ENCODE results near the gene GALK1. TPM values are rescaled to one million over a fixed set of nuclear protein-coding genes. Genes with fewer than 3 reads are reported as not detected.
A peak's percentile ranks its signal among the peaks of the same experiment; 100 is the strongest.

The GALK1 gene
- polyA plus RNA-seq, 12 donors = 15.1 to 26.5 (median 21.0) TPM; not detected in 1

DNA sequence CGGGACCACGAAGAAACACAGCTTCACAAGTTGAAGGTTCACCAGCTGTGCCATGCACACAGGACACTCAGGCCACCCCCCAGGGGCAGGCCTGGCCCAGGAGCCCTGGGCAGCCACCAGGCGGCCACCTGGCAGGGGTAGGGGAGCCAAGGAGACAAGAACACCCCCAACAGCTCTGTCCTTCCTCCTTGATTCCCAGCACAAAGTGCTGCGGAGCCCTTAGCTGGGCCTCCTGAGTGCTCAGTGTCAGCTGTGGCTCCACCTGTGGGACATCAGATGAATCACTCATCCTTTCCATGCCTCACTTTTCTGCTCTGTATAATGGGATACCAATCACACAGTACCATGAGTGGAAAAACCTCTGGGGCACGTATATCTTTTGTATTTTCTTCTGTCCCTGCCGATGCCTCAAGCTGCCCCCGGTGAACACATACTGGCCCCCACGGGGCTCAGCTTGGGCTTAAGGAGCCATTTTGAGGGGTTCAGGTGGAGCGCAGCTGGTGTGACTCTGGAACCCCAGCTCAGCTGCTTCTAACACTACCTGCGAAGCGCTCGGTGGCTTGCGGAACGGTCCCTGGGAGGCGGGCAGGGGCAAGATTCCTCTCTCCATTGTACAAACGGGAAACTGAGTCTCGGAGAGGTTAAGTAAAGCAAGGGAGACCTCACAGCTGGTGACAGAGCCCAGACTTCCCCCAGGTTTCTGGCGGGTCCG lies 12.0 kb downstream of the GALK1 start:
- DNase-seq = no peak

- DNase-seq = no peak
These were observed 12.6 kb downstream of the GALK1 start for GRCh38 chr17:75752405-75752709.

DNA sequence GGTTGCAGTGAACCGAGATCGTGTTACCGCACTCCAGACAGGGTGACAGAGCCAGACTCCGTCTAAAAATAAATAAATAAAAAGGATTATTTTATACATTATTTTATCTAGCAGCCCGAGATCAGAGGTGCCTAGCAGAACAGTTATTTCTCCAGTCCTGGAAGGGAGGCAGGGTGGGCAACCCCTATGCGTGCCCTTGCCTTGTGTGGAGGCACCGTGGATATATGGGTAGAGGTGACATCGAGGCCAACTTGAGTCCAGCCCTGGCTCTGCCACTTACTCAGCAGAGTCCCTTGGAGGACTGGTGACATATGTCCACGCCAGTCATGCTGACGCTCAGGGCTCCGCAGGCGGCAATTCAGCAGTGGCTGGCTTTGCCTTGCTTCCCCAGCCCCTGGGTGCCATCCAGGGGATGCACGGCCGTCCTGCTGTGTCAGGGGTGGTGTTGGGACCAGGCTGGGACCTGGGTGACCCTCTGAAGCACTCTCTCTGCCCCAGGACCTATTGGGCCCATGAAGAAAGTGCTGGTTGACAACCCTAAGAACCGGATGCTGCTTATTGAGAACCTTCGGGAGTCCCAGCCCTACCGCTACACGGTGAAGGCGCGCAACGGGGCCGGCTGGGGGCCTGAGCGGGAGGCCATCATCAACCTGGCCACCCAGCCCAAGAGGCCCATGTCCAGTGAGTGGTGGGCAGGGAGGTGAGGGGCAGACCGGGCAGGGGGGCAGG lies 13.2 kb downstream of the GALK1 start:
- no peak for DNase-seq

GRCh38 chr17:75750661-75751423 lies 14.2 kb downstream of the GALK1 start:
- DNase-seq = no peak

GRCh38 chr17:75749545-75750389 lies 15.2 kb downstream of the GALK1 start:
- DNase-seq = peak; percentile 69

DNA sequence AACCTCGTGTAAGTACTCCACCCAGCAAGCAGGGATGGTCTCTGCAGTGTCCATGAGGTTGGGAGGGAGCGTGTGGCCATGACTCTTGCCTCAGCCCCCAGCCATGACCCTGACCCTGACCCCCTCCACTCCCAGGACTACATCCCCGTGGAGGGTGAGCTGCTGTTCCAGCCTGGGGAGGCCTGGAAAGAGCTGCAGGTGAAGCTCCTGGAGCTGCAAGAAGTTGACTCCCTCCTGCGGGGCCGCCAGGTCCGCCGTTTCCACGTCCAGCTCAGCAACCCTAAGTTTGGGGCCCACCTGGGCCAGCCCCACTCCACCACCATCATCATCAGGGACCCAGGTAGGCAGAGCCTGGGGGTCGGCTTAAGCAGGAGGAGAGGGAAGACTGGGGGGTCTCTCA lies 16.3 kb downstream of the GALK1 start:
- DNase-seq = no peak

GRCh38 chr17:75743625-75744206 lies 21.3 kb downstream of the GALK1 start:
- no peak for DNase-seq

DNA sequence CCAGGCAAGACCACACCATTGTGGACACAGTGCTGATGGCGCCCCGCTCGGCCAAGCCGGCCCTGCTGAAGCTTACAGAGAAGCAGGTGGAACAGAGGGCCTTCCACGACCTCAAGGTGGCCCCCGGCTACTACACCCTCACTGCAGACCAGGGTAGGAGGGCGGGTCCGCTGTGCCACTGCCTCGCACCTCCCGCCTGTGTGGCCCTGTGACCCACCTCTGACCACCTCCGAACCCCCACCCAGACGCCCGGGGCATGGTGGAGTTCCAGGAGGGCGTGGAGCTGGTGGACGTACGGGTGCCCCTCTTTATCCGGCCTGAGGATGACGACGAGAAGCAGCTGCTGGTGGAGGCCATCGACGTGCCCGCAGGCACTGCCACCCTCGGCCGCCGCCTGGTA lies 22.7 kb downstream of the GALK1 start:
- DNase-seq = no peak

GRCh38 chr17:75740631-75741077 lies 24.3 kb downstream of the GALK1 start:
- no peak for DNase-seq

DNA sequence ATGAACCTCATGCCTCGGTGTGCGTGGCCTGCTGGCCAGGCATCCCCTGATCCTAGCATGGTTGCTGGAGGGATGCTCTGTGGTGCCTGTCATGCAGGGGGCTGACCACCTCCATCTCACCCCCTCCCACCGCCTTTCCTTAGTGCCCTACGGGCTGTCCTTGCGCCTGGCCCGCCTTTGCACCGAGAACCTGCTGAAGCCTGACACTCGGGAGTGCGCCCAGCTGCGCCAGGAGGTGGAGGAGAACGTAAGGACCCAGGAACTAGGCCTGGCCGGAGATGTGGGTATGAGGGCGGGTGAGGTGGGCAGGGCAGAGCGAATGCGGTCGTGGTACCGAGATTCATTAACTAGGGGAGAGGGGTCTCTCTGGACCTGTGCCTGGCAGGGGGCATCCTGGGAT lies 24.8 kb downstream of the GALK1 start:
- DNase-seq = no peak

DNA sequence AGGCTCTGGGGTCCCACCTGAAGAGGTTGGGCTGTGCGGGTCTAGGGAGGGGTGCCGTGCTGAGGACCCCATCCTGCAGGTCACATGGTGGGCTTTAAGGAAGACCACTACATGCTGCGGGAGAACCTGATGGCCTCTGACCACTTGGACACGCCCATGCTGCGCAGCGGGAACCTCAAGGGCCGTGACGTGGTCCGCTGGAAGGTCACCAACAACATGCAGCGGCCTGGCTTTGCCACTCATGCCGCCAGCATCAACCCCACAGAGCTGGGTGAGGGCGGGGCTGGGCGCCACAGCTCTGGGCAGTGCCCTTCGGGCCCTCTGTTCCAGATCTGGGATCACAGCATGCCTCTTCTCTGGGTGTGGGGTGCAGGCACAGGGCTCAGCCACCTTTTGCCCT lies 25.2 kb downstream of the GALK1 start:
- DNase-seq = no peak

GRCh38 chr17:75739174-75739573 lies 25.8 kb downstream of the GALK1 start:
- DNase-seq = no peak

DNA sequence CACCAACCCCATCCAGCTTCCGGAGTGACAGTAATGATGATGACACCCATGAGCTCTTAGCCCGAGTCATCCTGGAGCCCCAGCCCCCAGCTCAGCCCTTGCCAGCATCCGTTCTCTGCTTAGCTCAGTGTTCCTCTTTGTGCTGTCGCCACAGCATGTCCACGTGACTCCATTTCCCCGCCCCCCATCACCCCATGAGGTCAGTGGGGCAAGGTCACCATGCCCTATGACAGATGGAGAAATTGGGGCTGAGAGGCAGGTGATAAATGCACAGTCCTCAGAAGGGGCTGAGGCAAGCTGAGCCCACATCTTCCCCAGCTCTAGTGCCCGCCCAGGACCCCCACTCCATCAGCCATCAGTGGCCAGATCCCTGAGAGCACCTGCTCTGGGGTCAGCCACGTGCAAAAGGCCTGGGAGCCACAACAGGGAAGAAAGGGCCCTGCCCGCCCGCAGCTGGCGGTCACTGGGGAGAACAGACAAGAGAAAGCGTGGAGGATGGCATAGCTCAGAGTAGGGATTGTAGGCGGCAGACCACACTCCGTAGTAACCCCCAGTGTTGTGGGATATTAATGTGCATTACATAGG lies 26.7 kb downstream of the GALK1 start:
- DNase-seq = no peak

DNA sequence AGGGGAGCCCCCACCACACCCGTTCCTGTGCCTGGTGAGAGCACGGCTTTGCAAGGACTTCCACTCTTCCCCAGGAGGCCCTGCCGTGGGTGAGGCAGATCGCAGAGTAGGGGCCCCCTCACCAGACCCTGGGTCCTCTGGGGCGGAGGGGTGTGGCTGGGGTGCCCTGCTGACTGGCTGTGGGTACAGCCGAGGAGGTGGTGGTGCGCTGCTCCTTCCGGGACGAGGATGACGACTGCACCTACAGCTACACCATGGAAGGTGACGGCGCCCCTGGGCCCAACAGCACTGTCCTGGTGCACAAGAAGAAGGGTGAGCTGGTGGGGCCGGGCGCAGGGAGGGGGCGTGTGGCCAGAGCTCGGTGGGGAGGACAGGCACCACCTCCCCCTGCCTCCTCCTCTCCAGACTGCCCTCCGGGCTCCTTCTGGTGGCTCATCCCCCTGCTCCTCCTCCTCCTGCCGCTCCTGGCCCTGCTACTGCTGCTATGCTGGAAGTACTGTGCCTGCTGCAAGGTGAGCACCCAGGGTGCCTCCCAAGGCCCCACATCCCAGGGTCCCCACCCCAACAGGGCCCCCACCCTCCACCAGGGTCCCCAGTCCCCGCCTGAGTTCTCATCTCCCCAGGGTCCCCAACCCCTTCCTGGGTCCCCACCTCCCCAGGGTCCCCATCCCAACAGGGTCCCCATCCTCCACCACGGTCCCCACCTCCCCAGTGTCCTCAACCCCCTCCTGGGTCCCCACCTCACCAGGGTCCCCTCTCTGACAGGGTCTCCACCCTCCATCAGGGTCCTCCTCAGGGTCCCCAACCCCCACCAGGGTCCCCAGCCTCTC lies 27.6 kb downstream of the GALK1 start:
- no peak for DNase-seq

- no peak for DNase-seq
These were observed 28.7 kb downstream of the GALK1 start for GRCh38 chr17:75736173-75736835.

DNA sequence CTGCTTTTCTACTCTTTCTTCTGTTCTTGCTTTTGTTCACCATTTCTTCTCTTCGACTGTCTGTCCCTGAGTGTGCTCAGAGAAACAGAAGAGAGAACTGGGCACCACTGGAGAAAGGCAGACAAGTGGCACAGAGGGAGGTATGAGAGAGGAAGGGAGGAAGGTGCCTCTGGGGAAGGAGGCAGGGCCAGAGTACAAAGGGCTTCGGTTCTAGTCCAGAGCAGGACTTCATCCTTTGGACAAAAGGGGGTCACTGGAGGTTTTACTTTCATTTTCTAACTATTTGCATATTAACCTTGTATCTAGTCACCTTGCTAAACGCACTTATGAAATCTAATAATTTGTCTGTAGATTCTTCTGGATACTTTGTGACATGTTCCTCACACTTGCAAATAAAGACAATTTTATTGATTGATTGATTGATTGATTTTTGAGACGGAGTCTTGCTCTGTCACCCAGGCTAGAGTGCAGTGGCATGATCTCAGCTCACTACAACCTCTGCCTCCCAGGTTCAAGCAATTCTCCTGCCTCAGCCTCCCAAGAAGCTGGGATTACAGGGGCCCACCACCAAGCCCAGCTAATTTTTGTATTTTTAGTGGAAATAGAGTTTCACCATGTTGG lies 30.2 kb downstream of the GALK1 start:
- no peak for DNase-seq

GRCh38 chr17:75733471-75733870 lies 31.5 kb downstream of the GALK1 start:
- no peak for DNase-seq

DNA sequence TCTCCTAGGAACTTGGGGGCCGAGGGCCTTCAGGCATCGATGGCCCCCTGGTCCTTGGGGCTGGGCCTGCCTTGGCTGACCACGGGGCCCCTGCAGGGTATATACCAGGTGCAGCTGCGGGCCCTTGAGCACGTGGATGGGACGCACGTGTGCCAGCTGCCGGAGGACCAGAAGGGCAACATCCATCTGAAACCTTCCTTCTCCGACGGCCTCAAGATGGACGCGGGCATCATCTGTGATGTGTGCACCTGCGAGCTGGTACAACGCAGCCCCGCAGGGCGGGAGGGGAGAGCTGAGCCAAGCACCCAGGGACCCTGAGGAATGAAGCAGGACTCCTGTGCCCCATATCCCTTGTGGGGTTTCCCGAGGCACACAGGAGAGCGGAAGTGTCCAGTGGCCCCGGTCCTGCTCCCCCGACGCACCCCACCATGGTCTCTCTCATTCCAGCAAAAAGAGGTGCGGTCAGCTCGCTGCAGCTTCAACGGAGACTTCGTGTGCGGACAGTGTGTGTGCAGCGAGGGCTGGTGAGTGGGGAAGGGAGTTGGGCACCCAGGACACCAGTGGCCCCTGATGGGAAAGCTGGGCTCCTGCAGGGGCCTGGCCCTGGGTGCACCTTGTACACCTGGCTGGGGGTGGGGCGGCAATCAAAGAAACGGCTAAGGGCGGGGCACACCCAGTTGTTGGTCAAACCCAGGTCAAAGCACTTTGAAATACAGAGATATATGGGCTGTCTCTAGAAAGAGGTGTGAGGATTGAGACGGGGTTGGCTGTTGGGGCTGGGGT lies 33.1 kb downstream of the GALK1 start:
- DNase-seq = no peak
